MM.1S (cell line): ENCODE data around the gene WDR90.

Experiments used
- DNase-seq: peaks from one replicate; pipeline ENCODE4 v3.0.0-alpha.2; 2015
- H2AFZ ChIP-seq: fragments of 300-600 bp; sonication (generic); 2 replicates; pipeline ENCODE4 v1.6.0; 2016; ENCODE audit warnings: antibody characterized with exemption, low read length
- H3F3A ChIP-seq: fragments of 300-600 bp; sonication (generic); 2 replicates; pipeline ENCODE4 v1.6.1; 2016; ENCODE audit warnings: mild to moderate bottlenecking, antibody characterized with exemption, low read length, moderate library complexity, mixed read lengths; ENCODE audit not compliant: insufficient read depth
- H3K27ac ChIP-seq: fragments of 300-600 bp; sonication (generic); 2 replicates; pipeline ENCODE4 v1.5.1; 2016; ENCODE audit warnings: mild to moderate bottlenecking, low read length
- H3K27me3 ChIP-seq: fragments of 300-600 bp; sonication (generic); replicated peaks from 2 replicates; pipeline ENCODE4 v1.6.0; 2016; ENCODE audit warnings: low read length; ENCODE audit not compliant: insufficient read depth
- H3K36me3 ChIP-seq: fragments of 300-600 bp; sonication (generic); replicated peaks from 2 replicates; pipeline ENCODE4 v1.6.1; 2016; ENCODE audit warnings: mild to moderate bottlenecking, low read length, mixed read lengths; ENCODE audit not compliant: insufficient read depth
- H3K4me1 ChIP-seq: fragments of 300-600 bp; sonication (generic); 2 replicates; pipeline ENCODE4 v1.6.1; 2016; ENCODE audit warnings: low read length, mixed read lengths
- H3K4me2 ChIP-seq: fragments of 300-600 bp; sonication (generic); 2 replicates; pipeline ENCODE4 v1.6.0; 2016; ENCODE audit warnings: low read depth, low read length
- H3K4me3 ChIP-seq: fragments of 300-600 bp; sonication (generic); 2 replicates; pipeline ENCODE4 v1.5.1; 2016; ENCODE audit warnings: low read length, mixed read lengths
- H3K79me2 ChIP-seq: fragments of 300-600 bp; sonication (generic); 2 replicates; pipeline ENCODE4 v1.6.1; 2016; ENCODE audit warnings: mixed run types, low read length, mixed read lengths
- H3K9ac ChIP-seq: fragments of 300-600 bp; sonication (generic); 2 replicates; pipeline ENCODE4 v1.6.1; 2016; ENCODE audit warnings: low read length, mixed read lengths
- H3K9me2 ChIP-seq: fragments of 300-600 bp; sonication (generic); replicated peaks from 2 replicates; pipeline ENCODE4 v1.6.1; 2016; ENCODE audit warnings: mild to moderate bottlenecking, low read length, mixed read lengths; ENCODE audit not compliant: insufficient read depth
- H3K9me3 ChIP-seq: fragments of 300-600 bp; sonication (generic); replicated peaks from 2 replicates; pipeline ENCODE4 v1.6.1; 2016; ENCODE audit warnings: mild to moderate bottlenecking, low read length, mixed read lengths; ENCODE audit not compliant: insufficient read depth
- H4K20me1 ChIP-seq: fragments of 300-600 bp; sonication (generic); 2 replicates; pipeline ENCODE4 v1.6.1; 2016; ENCODE audit warnings: mild to moderate bottlenecking, low read length, moderate library complexity, mixed read lengths; ENCODE audit not compliant: insufficient read depth
- EZH2 ChIP-seq: fragments of 300-600 bp; sonication (generic); optimal IDR thresholded peaks from 2 replicates; pipeline ENCODE3; 2017; ENCODE audit warnings: low read depth, mild to moderate bottlenecking, antibody characterized with exemption, low read length, mixed read lengths
- EZH2phosphoT487 ChIP-seq: fragments of 300-600 bp; sonication (generic); IDR thresholded peaks from 2 replicates; pipeline ENCODE4 v1.6.1; 2018; ENCODE audit warnings: antibody characterized with exemption, low read length
- TF ChIP-seq, protein P1 (sequence below): fragments of 300-600 bp; sonication (generic); IDR thresholded peaks from 2 replicates; pipeline ENCODE4 v1.5.1; 2016; ENCODE audit warnings: antibody characterized with exemption, low read length, mixed read lengths

Gene WDR90

GRCh38 chr16:630815-631405 is 18.3 kb upstream of the WDR90 start, which contains the start of gene WFIKKN1:
Gene WFIKKN1, plus strand, starts transcription at chr16:630985. Its CDS starts 269 bp downstream, at chr16:631254.
- Histone ChIP-seq H3K9ac (no peak within 1 kb of the TSS), H4K20me1 (no peaks in the 10 kb centered on the region), H3K4me3 (no peak within 1 kb of the TSS), H3F3A (no peaks in the 10 kb centered on the region), H3K36me3 (no peaks in the 10 kb centered on the region), H2AFZ (no peak within 1 kb of the TSS), H3K27ac (no peak within 1 kb of the TSS), H3K4me1 (0 out of 2 replicates have a peak, but pooled peaks cover 3% of the 10 kb centered on the region), H3K9me3 (no peaks in the 10 kb centered on the region), H3K27me3 (no peaks in the 10 kb centered on the region), H3K4me2 (no peak within 1 kb of the TSS), H3K79me2 (peaks cover 14% of the 10 kb centered on the region), H3K9me2 (no peaks in the 10 kb centered on the region)
- DNase-seq = no peak
- no peak for TF ChIP-seq EZH2phosphoT487
- TF ChIP-seq EZH2 = no peak
- TF ChIP-seq, protein P1, sequence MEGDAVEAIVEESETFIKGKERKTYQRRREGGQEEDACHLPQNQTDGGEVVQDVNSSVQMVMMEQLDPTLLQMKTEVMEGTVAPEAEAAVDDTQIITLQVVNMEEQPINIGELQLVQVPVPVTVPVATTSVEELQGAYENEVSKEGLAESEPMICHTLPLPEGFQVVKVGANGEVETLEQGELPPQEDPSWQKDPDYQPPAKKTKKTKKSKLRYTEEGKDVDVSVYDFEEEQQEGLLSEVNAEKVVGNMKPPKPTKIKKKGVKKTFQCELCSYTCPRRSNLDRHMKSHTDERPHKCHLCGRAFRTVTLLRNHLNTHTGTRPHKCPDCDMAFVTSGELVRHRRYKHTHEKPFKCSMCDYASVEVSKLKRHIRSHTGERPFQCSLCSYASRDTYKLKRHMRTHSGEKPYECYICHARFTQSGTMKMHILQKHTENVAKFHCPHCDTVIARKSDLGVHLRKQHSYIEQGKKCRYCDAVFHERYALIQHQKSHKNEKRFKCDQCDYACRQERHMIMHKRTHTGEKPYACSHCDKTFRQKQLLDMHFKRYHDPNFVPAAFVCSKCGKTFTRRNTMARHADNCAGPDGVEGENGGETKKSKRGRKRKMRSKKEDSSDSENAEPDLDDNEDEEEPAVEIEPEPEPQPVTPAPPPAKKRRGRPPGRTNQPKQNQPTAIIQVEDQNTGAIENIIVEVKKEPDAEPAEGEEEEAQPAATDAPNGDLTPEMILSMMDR = no peak

DNA sequence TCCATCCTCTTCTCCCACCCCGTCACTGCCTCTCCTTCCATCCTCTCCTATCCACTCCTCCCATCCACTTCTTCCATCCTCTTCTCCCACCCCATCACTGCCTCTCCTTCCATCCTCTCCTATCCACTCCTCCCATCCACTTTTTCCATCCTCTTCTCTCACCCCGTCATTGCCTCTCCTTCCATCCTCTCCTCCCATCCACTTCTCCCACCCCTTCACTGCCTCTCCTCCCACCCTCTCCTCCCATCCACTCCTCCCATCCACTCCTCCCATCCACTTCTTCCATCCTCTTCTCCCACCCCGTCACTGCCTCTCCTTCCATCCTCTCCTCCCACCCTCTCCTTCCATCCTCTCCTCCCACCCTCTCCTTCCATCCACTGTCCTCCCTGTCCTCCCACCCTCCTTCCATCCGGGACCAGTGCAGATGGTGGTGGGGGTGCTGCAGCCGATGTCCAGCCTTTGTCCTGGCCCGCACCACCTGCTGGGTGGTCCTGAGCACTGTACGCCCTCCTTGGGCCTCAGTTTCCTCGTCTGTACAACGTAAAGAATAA is 17.3 kb upstream of the WDR90 start:
- Histone ChIP-seq H3K4me2 (no peak overlapping the region), H3K27me3 (no peaks in the 10 kb centered on the region), H2AFZ (no peak overlapping the region), H3K4me3 (no peak overlapping the region), H3K79me2 (peaks cover 16% of the 10 kb centered on the region), H3K27ac (no peak overlapping the region), H3K9ac (no peak overlapping the region), H3F3A (peaks cover 3% of the 10 kb centered on the region; the same call in 1 of the 2 replicates), H4K20me1 (no peaks in the 10 kb centered on the region), H3K4me1 (0 out of 2 replicates have a peak, but pooled peaks cover 3% of the 10 kb centered on the region), H3K9me3 (no peaks in the 10 kb centered on the region), H3K9me2 (no peaks in the 10 kb centered on the region), H3K36me3 (no peaks in the 10 kb centered on the region)
- no peak for DNase-seq
- TF ChIP-seq EZH2 (no peak), EZH2phosphoT487 (no peak)
- TF ChIP-seq, protein P1 = no peak

- no peaks in the 10 kb centered on the region for H4K20me1 ChIP-seq
- H3K9me3 ChIP-seq = no peaks in the 10 kb centered on the region
- no peak overlapping the region for H3K27ac ChIP-seq
- no peak overlapping the region for H3K4me2 ChIP-seq
- H3K4me3 ChIP-seq = no peak overlapping the region
- H3K4me1 ChIP-seq = 0 out of 2 replicates have a peak, but pooled peaks cover 3% of the 10 kb centered on the region
- peaks cover 16% of the 10 kb centered on the region for H3K79me2 ChIP-seq
- no peak for DNase-seq
- H3F3A ChIP-seq = peaks cover 3% of the 10 kb centered on the region; the same call in 1 of the 2 replicates
- no peaks in the 10 kb centered on the region for H3K36me3 ChIP-seq
- no peak overlapping the region for H3K9ac ChIP-seq
- H3K27me3 ChIP-seq = no peaks in the 10 kb centered on the region
- no peaks in the 10 kb centered on the region for H3K9me2 ChIP-seq
- TF ChIP-seq EZH2 (no peak), EZH2phosphoT487 (no peak)
- TF ChIP-seq, protein P1 = no peak
- H2AFZ ChIP-seq = no peak overlapping the region
These were observed 16.5 kb upstream of the WDR90 start for GRCh38 chr16:632486-633335.
